Transverse colon (tissue), 4 donors: ENCODE data around the gene VPS8.

Source experiments
- EP300 ChIP-seq: sonication (generic); formaldehyde crosslinking; IDR thresholded peaks from one replicate; pipeline ENCODE4 v1.6.1; 2017; ENCODE audit warnings: antibody characterized with exemption, low read depth
- POLR2A ChIP-seq: fragments of 450-650 bp; IDR thresholded peaks from one replicate; pipeline ENCODE4 v1.6.1; 2016; ENCODE audit warnings: antibody characterized with exemption, mild to moderate bottlenecking, moderate library complexity
- POLR2AphosphoS5 ChIP-seq, 3 donors: sonication (generic); formaldehyde crosslinking; IDR thresholded peaks; one replicate each; pipeline ENCODE4 v1.6.1; 2016; ENCODE audit warnings: antibody characterized with exemption in 3 of 3
- TF ChIP-seq, protein P1 (sequence below), 5 experiments: fragments of 200-600 bp in 3 of 5; fragments of 450-650 bp in 2 of 5; sonication (generic) in 3 of 5; IDR thresholded peaks; 1 replicate in 2 of 5; 2 replicates in 3 of 5; pipeline ENCODE4 v1.5.1; 2016 to 2017; ENCODE audit warnings: antibody characterized with exemption in 5 of 5, inconsistent platforms in 3 of 5, mild to moderate bottlenecking in 2 of 5, moderate library complexity in 1 of 5

DNA sequence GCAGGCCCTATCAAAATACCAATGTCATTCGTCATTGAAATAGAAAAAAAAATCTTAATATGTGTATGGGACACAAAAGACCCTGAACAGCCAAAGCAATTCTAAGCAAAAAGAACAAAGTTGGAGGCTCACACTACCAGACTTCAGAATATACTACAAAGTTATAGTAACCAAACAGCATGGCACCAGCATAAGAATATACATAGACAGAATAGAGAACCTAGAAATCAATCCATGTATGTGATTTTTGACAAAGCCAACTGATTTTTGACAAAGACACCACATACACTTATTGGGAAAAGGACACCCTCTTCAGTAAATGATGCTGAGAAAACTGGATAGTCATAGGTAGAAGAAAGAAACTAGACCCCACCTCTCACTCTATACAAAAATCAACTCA lies 245.9 kb downstream of the VPS8 start:
- TF ChIP-seq, protein P1, sequence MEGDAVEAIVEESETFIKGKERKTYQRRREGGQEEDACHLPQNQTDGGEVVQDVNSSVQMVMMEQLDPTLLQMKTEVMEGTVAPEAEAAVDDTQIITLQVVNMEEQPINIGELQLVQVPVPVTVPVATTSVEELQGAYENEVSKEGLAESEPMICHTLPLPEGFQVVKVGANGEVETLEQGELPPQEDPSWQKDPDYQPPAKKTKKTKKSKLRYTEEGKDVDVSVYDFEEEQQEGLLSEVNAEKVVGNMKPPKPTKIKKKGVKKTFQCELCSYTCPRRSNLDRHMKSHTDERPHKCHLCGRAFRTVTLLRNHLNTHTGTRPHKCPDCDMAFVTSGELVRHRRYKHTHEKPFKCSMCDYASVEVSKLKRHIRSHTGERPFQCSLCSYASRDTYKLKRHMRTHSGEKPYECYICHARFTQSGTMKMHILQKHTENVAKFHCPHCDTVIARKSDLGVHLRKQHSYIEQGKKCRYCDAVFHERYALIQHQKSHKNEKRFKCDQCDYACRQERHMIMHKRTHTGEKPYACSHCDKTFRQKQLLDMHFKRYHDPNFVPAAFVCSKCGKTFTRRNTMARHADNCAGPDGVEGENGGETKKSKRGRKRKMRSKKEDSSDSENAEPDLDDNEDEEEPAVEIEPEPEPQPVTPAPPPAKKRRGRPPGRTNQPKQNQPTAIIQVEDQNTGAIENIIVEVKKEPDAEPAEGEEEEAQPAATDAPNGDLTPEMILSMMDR (IDR thresholded peaks at IDR 0.05): no peak
- TF ChIP-seq EP300 (no peak), POLR2AphosphoS5 (IDR thresholded peaks at IDR 0.05) (no peak), POLR2A (no peak)
